ENCODE measurements around the gene QRICH1. TPM values are rescaled to one million over a fixed set of nuclear protein-coding genes. Genes with fewer than 3 reads are reported as not detected.

QRICH1 gene
- total and polyA plus RNA-seq, 10 donors = 35.9 to 127 (median 101) TPM

DNA sequence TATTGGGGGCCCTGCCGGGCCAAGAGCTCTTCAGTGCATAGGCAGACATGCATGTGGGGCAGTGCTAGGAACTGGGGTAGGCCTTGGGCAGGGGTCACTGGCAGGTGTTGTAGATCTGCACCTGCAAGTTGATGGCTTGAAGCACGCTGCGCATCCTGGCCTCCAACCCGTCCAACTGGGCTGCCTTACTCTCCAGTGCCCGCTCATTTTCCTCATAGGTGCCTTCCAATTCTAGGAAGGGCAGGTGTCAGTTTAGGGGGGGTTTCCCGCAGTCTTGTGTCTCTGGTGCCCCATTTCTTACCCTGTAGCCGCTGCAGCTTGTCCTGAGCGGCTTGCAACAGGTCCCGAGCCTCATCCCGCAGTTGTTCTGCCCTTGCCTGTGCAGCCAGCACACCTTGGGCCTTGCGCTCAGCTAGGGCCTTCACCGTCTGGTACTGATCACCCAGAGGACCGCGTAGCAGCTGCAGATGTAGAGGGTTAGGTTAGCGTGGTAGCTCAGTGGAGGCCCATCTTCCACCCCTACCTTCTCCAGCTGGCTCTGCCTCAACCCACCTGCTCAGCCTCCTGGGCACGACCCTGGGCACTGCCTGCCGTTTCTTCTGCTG lies 27.4 kb upstream of the QRICH1 start:
- Histone ChIP-seq H3K4me1 (peaks cover 13 to 39% (median 28%) of the 10 kb centered on the region in 6 donors), H3K27me3 (replicated peaks in 1 of 7) (no peaks in the 10 kb centered on the region), H3K9me3 (no peaks in the 10 kb centered on the region), H3K4me3 (peak overlapping the region; percentile 81 to 98 (median 96)), H3K27ac (peak overlapping the region; percentile 88 to 98 (median 93)), H3K36me3 (peaks cover 7 to 79% (median 64%) of the 10 kb centered on the region in 6 donors)
- DNase-seq = no peak
- WGBS, 5 donors = 74 to 82% (median 78%) methylated on average over 14 to 17 of the region's 17 CpGs
- intact Hi-C loops (cut with DNase I; ENCODE audit: low total_unique reads) = no loop called here
- TF ChIP-seq, protein P1, sequence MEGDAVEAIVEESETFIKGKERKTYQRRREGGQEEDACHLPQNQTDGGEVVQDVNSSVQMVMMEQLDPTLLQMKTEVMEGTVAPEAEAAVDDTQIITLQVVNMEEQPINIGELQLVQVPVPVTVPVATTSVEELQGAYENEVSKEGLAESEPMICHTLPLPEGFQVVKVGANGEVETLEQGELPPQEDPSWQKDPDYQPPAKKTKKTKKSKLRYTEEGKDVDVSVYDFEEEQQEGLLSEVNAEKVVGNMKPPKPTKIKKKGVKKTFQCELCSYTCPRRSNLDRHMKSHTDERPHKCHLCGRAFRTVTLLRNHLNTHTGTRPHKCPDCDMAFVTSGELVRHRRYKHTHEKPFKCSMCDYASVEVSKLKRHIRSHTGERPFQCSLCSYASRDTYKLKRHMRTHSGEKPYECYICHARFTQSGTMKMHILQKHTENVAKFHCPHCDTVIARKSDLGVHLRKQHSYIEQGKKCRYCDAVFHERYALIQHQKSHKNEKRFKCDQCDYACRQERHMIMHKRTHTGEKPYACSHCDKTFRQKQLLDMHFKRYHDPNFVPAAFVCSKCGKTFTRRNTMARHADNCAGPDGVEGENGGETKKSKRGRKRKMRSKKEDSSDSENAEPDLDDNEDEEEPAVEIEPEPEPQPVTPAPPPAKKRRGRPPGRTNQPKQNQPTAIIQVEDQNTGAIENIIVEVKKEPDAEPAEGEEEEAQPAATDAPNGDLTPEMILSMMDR (IDR thresholded peaks at IDR 0.05 in 8 of 11, conservative IDR thresholded peaks at IDR 0.05 in 3 of 11) = no peak
- no peak for TF ChIP-seq POLR2AphosphoS5 (IDR thresholded peaks at IDR 0.05)
- TF ChIP-seq POLR2A (IDR thresholded peaks at IDR 0.05) = no peak

- WGBS, 5 donors = 1% methylated on average over 28 to 70 of the region's 70 CpGs
- peak in 2 of 3 donors; percentile 25 to 73 for TF ChIP-seq POLR2A (IDR thresholded peaks at IDR 0.05)
- TF ChIP-seq, protein P1 (IDR thresholded peaks at IDR 0.05 in 8 of 11, conservative IDR thresholded peaks at IDR 0.05 in 3 of 11) = peak in 6 of 11 experiments; percentile 7 to 49 (median 17)
- peak; percentile 98 for TF ChIP-seq POLR2AphosphoS5 (IDR thresholded peaks at IDR 0.05)
- H3K27ac ChIP-seq = peak within 1 kb of the TSS; percentile 88 to 98 (median 93)
- peaks cover 13 to 39% (median 28%) of the 10 kb centered on the region in 6 donors for H3K4me1 ChIP-seq
- intact Hi-C loops (cut with DNase I; ENCODE audit: low total_unique reads) = no loop called here
- H3K9me3 ChIP-seq = no peaks in the 10 kb centered on the region
- no peaks in the 10 kb centered on the region for H3K27me3 ChIP-seq (replicated peaks in 1 of 7)
- peak; percentile 99 for DNase-seq
- peak within 1 kb of the TSS; percentile 81 to 98 (median 96) for H3K4me3 ChIP-seq
- H3K36me3 ChIP-seq = peaks cover 11 to 79% (median 68%) of the 10 kb centered on the region in 6 donors
Observed at GRCh38 chr3:49120438-49121131, 26.7 kb upstream of the QRICH1 start, which contains the start of gene USP19. TSS of gene USP19 (minus strand) at chr3:49120823. CDS start at chr3:49119145, 1,678 bp downstream.

DNA sequence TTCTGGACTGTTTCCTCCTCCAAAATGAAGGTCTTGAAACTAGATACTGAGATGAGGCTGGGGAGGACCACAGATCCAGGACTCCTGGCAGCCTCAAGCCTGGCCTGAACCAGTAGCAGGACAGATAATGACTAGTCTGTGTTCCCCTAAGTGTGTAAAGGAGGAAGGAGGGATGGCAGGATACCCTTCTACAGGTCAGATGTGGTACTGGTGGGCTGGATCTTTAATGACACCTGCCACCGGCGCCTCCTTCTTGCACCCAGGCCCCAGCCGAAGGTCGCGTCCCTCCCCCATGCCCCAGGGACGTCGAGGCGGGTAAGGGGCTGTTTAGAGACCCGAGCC lies 26.2 kb upstream of the QRICH1 start:
- TF ChIP-seq POLR2A (IDR thresholded peaks at IDR 0.05) (no peak), POLR2AphosphoS5 (IDR thresholded peaks at IDR 0.05) (no peak)
- TF ChIP-seq, protein P1 (IDR thresholded peaks at IDR 0.05 in 8 of 11, conservative IDR thresholded peaks at IDR 0.05 in 3 of 11) = no peak
- 0 to 1% (median 0%) methylated on average over 9 of the region's 9 CpGs; no CpG with 5 or more reads in 1 of the 5 donors for WGBS, 5 donors
- no peak for DNase-seq
- Histone ChIP-seq H3K27me3 (replicated peaks in 1 of 7) (no peaks in the 10 kb centered on the region), H3K4me1 (peaks cover 13 to 39% (median 28%) of the 10 kb centered on the region in 6 donors), H3K36me3 (peaks cover 11 to 79% (median 71%) of the 10 kb centered on the region in 6 donors), H3K27ac (peak overlapping the region; percentile 88 to 98 (median 93)), H3K4me3 (peak overlapping the region; percentile 81 to 98 (median 96)), H3K9me3 (no peaks in the 10 kb centered on the region)
- intact Hi-C loops (cut with DNase I; ENCODE audit: low total_unique reads) = no loop called here

DNA sequence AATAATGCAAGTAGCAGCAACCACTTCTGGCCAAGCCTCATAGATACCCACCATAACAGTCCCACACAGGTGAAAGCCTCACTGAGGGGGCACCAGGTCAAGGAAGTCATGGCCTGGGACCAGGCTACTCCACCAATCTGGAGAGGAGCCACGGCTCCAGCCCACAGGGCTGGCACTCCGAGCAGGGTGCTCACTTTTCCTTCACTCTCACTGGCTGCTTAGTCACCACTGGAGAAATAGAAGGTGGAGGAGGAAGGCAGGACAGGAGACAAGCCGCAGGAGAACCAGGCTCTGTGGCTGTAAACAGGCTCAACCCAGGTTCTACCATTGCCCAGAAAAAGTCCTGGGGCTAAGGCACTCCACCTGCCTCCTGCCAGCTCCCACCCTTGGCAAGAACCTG lies 25.6 kb upstream of the QRICH1 start:
- peak overlapping the region in 6 of 8 donors; percentile 88 to 98 (median 93) for H3K27ac ChIP-seq
- no peak for DNase-seq
- no peaks in the 10 kb centered on the region for H3K9me3 ChIP-seq
- H3K4me1 ChIP-seq = peaks cover 13 to 39% (median 28%) of the 10 kb centered on the region in 6 donors
- intact Hi-C loops (cut with DNase I; ENCODE audit: low total_unique reads) = no loop called here
- H3K36me3 ChIP-seq = peaks cover 13 to 79% (median 71%) of the 10 kb centered on the region in 6 donors
- no peaks in the 10 kb centered on the region for H3K27me3 ChIP-seq (replicated peaks in 1 of 7)
- 67 to 88% (median 77%) methylated on average over 2 to 3 of the region's 3 CpGs for WGBS, 5 donors
- TF ChIP-seq POLR2AphosphoS5 (IDR thresholded peaks at IDR 0.05) (no peak), POLR2A (IDR thresholded peaks at IDR 0.05) (no peak)
- TF ChIP-seq, protein P1 (IDR thresholded peaks at IDR 0.05 in 8 of 11, conservative IDR thresholded peaks at IDR 0.05 in 3 of 11) = no peak
- peak overlapping the region in 6 of 8 donors; percentile 81 to 98 (median 96) for H3K4me3 ChIP-seq
